GM21381 (cell line): ENCODE measurements around the gene GLRA3.

Source experiments
- ATAC-seq: cut with Tn5 transposase; IDR thresholded peaks from one replicate; pipeline ENCODE4 v1.9.1; 2021; ENCODE audit warnings: mild to moderate bottlenecking, moderate library complexity; ENCODE audit not compliant: unreplicated experiment

Gene GLRA3

GRCh38 chr4:174604198-174604597 lies 224.8 kb downstream of the GLRA3 start:
- ATAC-seq: no peak

GRCh38 chr4:174600391-174600790 lies 228.7 kb downstream of the GLRA3 start:
- ATAC-seq: no peak

GRCh38 chr4:174598800-174599199 lies 230.2 kb downstream of the GLRA3 start:
- no peak for ATAC-seq

GRCh38 chr4:174596513-174596912 lies 232.5 kb downstream of the GLRA3 start:
- ATAC-seq: no peak

GRCh38 chr4:174595141-174595929 lies 233.7 kb downstream of the GLRA3 start:
- ATAC-seq: no peak

- ATAC-seq: no peak
Observed at GRCh38 chr4:174593701-174594100, 235.3 kb downstream of the GLRA3 start.

GRCh38 chr4:174592985-174593335 lies 236.1 kb downstream of the GLRA3 start:
- ATAC-seq: no peak

GRCh38 chr4:174592256-174592984 lies 236.6 kb downstream of the GLRA3 start:
- no peak for ATAC-seq

- peak; percentile 67 for ATAC-seq
Observed at GRCh38 chr4:174591243-174592021, 237.6 kb downstream of the GLRA3 start.

GRCh38 chr4:174590336-174590735 lies 238.7 kb downstream of the GLRA3 start:
- ATAC-seq: no peak
